ENCODE results near the gene PCDH9.

PCDH9 gene

DNA sequence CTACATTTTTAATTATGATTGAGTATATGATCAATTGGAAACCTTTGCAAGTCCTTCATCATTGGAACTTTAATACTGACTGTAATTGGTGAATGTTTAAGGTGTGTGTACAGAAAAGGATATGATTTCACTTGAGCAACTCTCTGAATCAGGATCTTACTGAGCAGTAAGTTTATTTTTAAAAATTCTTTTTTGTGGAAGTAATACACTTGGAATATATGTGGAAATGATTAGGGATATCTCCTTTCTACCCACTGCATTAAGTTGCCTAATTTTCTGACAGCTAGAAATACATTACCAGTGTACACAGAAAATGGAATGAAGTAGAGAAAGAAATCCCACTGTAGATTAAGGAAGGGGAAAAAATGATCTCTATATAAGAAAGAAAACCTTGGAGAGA lies 865.8 kb downstream of the PCDH9 start:
- no peak for TF ChIP-seq EZH2 (IDR thresholded peaks at IDR 0.05; ENCODE audit: borderline replicate concordance, low read length)
- TF ChIP-seq, protein P1, sequence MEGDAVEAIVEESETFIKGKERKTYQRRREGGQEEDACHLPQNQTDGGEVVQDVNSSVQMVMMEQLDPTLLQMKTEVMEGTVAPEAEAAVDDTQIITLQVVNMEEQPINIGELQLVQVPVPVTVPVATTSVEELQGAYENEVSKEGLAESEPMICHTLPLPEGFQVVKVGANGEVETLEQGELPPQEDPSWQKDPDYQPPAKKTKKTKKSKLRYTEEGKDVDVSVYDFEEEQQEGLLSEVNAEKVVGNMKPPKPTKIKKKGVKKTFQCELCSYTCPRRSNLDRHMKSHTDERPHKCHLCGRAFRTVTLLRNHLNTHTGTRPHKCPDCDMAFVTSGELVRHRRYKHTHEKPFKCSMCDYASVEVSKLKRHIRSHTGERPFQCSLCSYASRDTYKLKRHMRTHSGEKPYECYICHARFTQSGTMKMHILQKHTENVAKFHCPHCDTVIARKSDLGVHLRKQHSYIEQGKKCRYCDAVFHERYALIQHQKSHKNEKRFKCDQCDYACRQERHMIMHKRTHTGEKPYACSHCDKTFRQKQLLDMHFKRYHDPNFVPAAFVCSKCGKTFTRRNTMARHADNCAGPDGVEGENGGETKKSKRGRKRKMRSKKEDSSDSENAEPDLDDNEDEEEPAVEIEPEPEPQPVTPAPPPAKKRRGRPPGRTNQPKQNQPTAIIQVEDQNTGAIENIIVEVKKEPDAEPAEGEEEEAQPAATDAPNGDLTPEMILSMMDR (IDR thresholded peaks at IDR 0.05; ENCODE audit: low read length): no peak
- Histone ChIP-seq H3K79me2 (ENCODE audit: insufficient read depth, low read length) (no peaks in the 10 kb centered on the region), H3K9me2 (ENCODE audit: low read depth, low read length) (no peaks in the 10 kb centered on the region), H3K9ac (ENCODE audit: low read length) (no peak overlapping the region), H2AFZ (ENCODE audit: low read length) (peak overlapping the region; percentile 4; the same call in 1 of the 2 replicates), H3K9me3 (ENCODE audit: low read length) (peaks cover 7% of the 10 kb centered on the region; the same call in 1 of the 2 replicates), H4K20me1 (ENCODE audit: insufficient read depth, low read length) (no peaks in the 10 kb centered on the region), H3K4me1 (ENCODE audit: insufficient read depth, low read length, severe bottlenecking) (peaks cover 35% of the 10 kb centered on the region), H3K4me3 (ENCODE audit: low read depth, low read length, poor library complexity, severe bottlenecking) (no peak overlapping the region), H3K27me3 (ENCODE audit: insufficient read depth, low read length) (no peaks in the 10 kb centered on the region), H3K36me3 (ENCODE audit: insufficient read depth, low read length) (no peaks in the 10 kb centered on the region; the same call in 1 of the 2 replicates), H3K27ac (ENCODE audit: low read depth, low read length, poor library complexity, severe bottlenecking) (peak overlapping the region; percentile 60), H3F3A (ENCODE audit: insufficient read depth, low read length) (no peaks in the 10 kb centered on the region), H3K4me2 (ENCODE audit: low read length) (no peak overlapping the region)

DNA sequence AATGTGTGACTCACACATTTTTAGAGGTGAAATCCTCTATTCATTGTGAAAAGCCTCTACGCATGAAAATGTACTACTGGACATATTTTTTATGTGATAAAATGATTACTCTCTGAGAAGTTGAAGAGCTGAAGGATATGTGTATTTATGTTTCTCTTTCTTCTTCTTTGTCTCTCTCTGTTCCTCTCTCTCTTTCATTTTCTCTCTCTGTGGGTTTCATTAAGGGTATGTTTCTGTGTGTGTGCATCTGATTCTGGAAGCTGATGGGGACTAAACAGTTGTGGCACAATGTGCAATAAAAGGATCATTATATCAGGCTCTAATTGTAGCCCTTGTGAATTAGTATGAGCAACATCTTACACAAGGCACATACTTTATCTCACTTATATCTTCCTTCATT lies 867.7 kb downstream of the PCDH9 start:
- no peaks in the 10 kb centered on the region for H3K9me3 ChIP-seq (ENCODE audit: low read length)
- no peak overlapping the region for H3K9ac ChIP-seq (ENCODE audit: low read length)
- no peaks in the 10 kb centered on the region for H3K27me3 ChIP-seq (ENCODE audit: insufficient read depth, low read length)
- TF ChIP-seq, protein P1 (IDR thresholded peaks at IDR 0.05; ENCODE audit: low read length): no peak
- no peak for TF ChIP-seq EZH2 (IDR thresholded peaks at IDR 0.05; ENCODE audit: borderline replicate concordance, low read length)
- no peak overlapping the region for H3K4me2 ChIP-seq (ENCODE audit: low read length)
- H3K9me2 ChIP-seq (ENCODE audit: low read depth, low read length): no peaks in the 10 kb centered on the region
- H3K36me3 ChIP-seq (ENCODE audit: insufficient read depth, low read length): no peaks in the 10 kb centered on the region
- H3F3A ChIP-seq (ENCODE audit: insufficient read depth, low read length): no peaks in the 10 kb centered on the region
- H3K4me3 ChIP-seq (ENCODE audit: low read depth, low read length, poor library complexity, severe bottlenecking): no peak overlapping the region
- no peaks in the 10 kb centered on the region for H3K79me2 ChIP-seq (ENCODE audit: insufficient read depth, low read length)
- H4K20me1 ChIP-seq (ENCODE audit: insufficient read depth, low read length): no peaks in the 10 kb centered on the region
- H3K27ac ChIP-seq (ENCODE audit: low read depth, low read length, poor library complexity, severe bottlenecking): peak overlapping the region; percentile 4
- H2AFZ ChIP-seq (ENCODE audit: low read length): 0 out of 2 replicates have a peak overlapping the region, but pooled peaks have one; percentile 0
- H3K4me1 ChIP-seq (ENCODE audit: insufficient read depth, low read length, severe bottlenecking): peaks cover 48% of the 10 kb centered on the region

DNA sequence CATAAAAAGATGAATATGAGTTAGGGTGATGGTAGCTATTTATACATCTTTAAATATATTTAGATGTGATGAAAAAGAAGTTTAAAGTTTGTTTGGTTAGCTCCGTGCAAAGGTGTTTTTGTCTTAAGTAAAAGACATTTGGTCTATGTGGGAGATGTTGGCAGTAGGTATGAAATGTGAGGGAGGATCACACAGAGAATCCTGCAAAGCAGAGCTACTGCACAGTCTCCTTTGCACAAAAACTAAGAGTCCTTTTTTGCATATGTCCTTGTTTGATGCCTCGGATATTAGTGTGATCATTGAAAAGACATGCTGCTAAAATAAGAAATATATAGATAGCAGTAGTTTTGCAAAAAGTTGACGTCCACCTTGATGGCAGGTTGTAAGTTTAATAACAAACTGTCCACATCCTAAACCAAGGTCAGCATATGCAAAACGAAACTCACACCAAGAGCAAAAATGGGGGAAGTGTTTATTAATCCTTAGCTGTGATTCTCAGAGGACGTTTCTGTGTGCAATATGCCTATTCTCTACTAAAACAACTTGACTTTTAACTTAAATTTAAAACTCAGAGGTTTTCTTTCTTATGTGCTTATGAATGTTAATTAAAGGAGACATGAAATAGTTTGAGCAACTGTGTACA lies 870.1 kb downstream of the PCDH9 start:
- H3K79me2 ChIP-seq (ENCODE audit: insufficient read depth, low read length): no peaks in the 10 kb centered on the region
- H3K4me2 ChIP-seq (ENCODE audit: low read length): peak overlapping the region; percentile 54
- no peaks in the 10 kb centered on the region for H4K20me1 ChIP-seq (ENCODE audit: insufficient read depth, low read length)
- no peaks in the 10 kb centered on the region for H3K9me2 ChIP-seq (ENCODE audit: low read depth, low read length)
- no peaks in the 10 kb centered on the region for H3K36me3 ChIP-seq (ENCODE audit: insufficient read depth, low read length)
- H3K9me3 ChIP-seq (ENCODE audit: low read length): no peaks in the 10 kb centered on the region
- TF ChIP-seq, protein P1 (IDR thresholded peaks at IDR 0.05; ENCODE audit: low read length): no peak
- no peak for TF ChIP-seq EZH2 (IDR thresholded peaks at IDR 0.05; ENCODE audit: borderline replicate concordance, low read length)
- no peaks in the 10 kb centered on the region for H3F3A ChIP-seq (ENCODE audit: insufficient read depth, low read length)
- H2AFZ ChIP-seq (ENCODE audit: low read length): peak overlapping the region; percentile 66
- peaks cover 40% of the 10 kb centered on the region for H3K4me1 ChIP-seq (ENCODE audit: insufficient read depth, low read length, severe bottlenecking)
- H3K27ac ChIP-seq (ENCODE audit: low read depth, low read length, poor library complexity, severe bottlenecking): peak overlapping the region; percentile 28
- no peak overlapping the region for H3K9ac ChIP-seq (ENCODE audit: low read length)
- H3K4me3 ChIP-seq (ENCODE audit: low read depth, low read length, poor library complexity, severe bottlenecking): peak overlapping the region; percentile 19
- H3K27me3 ChIP-seq (ENCODE audit: insufficient read depth, low read length): no peaks in the 10 kb centered on the region

All from OCI-LY1 (cell line).